ENCODE results near the gene MXD3.

GRCh38 chr5:177350776-177351391, 39.2 kb upstream of the MXD3 start:
- TF ChIP-seq EZH2 (IDR thresholded peaks at IDR 0.05) = no peak
- TF ChIP-seq, protein P1, sequence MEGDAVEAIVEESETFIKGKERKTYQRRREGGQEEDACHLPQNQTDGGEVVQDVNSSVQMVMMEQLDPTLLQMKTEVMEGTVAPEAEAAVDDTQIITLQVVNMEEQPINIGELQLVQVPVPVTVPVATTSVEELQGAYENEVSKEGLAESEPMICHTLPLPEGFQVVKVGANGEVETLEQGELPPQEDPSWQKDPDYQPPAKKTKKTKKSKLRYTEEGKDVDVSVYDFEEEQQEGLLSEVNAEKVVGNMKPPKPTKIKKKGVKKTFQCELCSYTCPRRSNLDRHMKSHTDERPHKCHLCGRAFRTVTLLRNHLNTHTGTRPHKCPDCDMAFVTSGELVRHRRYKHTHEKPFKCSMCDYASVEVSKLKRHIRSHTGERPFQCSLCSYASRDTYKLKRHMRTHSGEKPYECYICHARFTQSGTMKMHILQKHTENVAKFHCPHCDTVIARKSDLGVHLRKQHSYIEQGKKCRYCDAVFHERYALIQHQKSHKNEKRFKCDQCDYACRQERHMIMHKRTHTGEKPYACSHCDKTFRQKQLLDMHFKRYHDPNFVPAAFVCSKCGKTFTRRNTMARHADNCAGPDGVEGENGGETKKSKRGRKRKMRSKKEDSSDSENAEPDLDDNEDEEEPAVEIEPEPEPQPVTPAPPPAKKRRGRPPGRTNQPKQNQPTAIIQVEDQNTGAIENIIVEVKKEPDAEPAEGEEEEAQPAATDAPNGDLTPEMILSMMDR (IDR thresholded peaks at IDR 0.05) = no peak

Data from neural progenitor cell (in vitro differentiated cells).